GM12878 (cell line): ENCODE measurements around the gene MRTFA. TPM values are rescaled to one million over a fixed set of nuclear protein-coding genes. Genes with fewer than 3 reads are reported as not detected.

Source experiments
- ATAC-seq: fragments of 200-7000 bp; cut with Tn5 transposase; 3 replicates; pipeline ENCODE4 v1.9.1; 2020; ENCODE audit warnings: mild to moderate bottlenecking, moderate library complexity
- BruUV-seq: library from RNA; stranded (reverse); fragments of 400-500 nt; replicated peaks from 2 replicates; lab custom pipeline; 2021; lab: Mats Ljungman, UMichigan
- CTCF ChIA-PET: fragments of 300-600 bp; sonication (Branson Sonifier 250); formaldehyde crosslinking; extraction: SDS; loops from one replicate; lab custom pipeline; 2021; ENCODE audit warnings: inconsistent platforms; lab: Yijun Ruan, JAX
- POLR2A ChIA-PET: fragments of 350-600 bp; formaldehyde crosslinking; extraction: SDS; loops from one replicate; lab custom pipeline; 2021; ENCODE audit warnings: inconsistent platforms; lab: Charles Lee
- RAD21 ChIA-PET: fragments of 300-600 bp; sonication (Branson Sonifier 250); formaldehyde crosslinking; loops from one replicate; lab custom pipeline; 2023; ENCODE audit warnings: antibody characterized with exemption; ENCODE audit not compliant: unreplicated experiment; lab: Charles Lee
- SMC1A ChIA-PET: fragments of 300-600 bp; sonication (Branson Sonifier 250); formaldehyde crosslinking; loops from one replicate; lab custom pipeline; 2023; ENCODE audit not compliant: unreplicated experiment, uncharacterized antibody; lab: Charles Lee
- DNase-seq: peaks from one replicate; pipeline ENCODE4 v3.0.0-alpha.2; 2011; ENCODE audit warnings: low read depth, low spot score
- FAIRE-seq: peaks from 3 replicates; lab custom pipeline; 2011; peaks lifted over from hg19 to GRCh38; lab: Jason Lieb, UNC
- H2AFZ ChIP-seq: 2 replicates; pipeline ENCODE4 v1.6.0; 2011; ENCODE audit warnings: low read depth, low read length, control low read depth; ENCODE audit not compliant: control insufficient read depth
- H3K27ac ChIP-seq: 2 replicates; pipeline ENCODE4 v1.5.1; 2011; ENCODE audit warnings: control low read depth; ENCODE audit not compliant: control insufficient read depth, insufficient read depth
- H3K27me3 ChIP-seq, 2 experiments: replicated peaks in 1 of 2; 2 replicates each; pipeline versions ENCODE4 v1.6.0 to v1.6.1; 2011; ENCODE audit warnings: low read length in 1 of 2; ENCODE audit not compliant: control insufficient read depth in 2 of 2, insufficient read depth in 2 of 2
- H3K36me3 ChIP-seq, 2 experiments: 2 replicates each; pipeline ENCODE4 v1.5.1; 2011; ENCODE audit warnings: low read length in 1 of 2; ENCODE audit not compliant: control insufficient read depth in 2 of 2, insufficient read depth in 2 of 2
- H3K4me1 ChIP-seq: 2 replicates; pipeline ENCODE4 v1.6.1; 2011; ENCODE audit warnings: mild to moderate bottlenecking, low read length, moderate library complexity, mixed read lengths; ENCODE audit not compliant: control insufficient read depth, insufficient read depth
- H3K4me2 ChIP-seq: 2 replicates; pipeline ENCODE4 v1.6.0; 2011; ENCODE audit warnings: control low read depth; ENCODE audit not compliant: control insufficient read depth, insufficient read depth
- H3K4me3 ChIP-seq: fragments of 200-600 bp; sonication (generic); 2 replicates; pipeline ENCODE4 v1.5.1; 2016
- H3K79me2 ChIP-seq: 2 replicates; pipeline ENCODE4 v1.6.0; 2011; ENCODE audit warnings: low read length; ENCODE audit not compliant: control insufficient read depth, insufficient read depth
- H3K9ac ChIP-seq: 2 replicates; pipeline ENCODE4 v1.8.0; 2011; ENCODE audit warnings: low read length, control low read depth, mixed read lengths; ENCODE audit not compliant: control insufficient read depth, insufficient read depth
- H3K9me3 ChIP-seq: replicated peaks from 3 replicates; pipeline ENCODE4 v1.5.1; 2011; ENCODE audit warnings: mild to moderate bottlenecking, low read length; ENCODE audit not compliant: control insufficient read depth, insufficient read depth
- H4K20me1 ChIP-seq: 2 replicates; pipeline ENCODE4 v1.6.0; 2011; ENCODE audit not compliant: control insufficient read depth, insufficient read depth
- JUNB ChIP-seq: IDR thresholded peaks from 2 replicates; pipeline ENCODE4 v1.6.1; 2016; ENCODE audit warnings: antibody characterized with exemption, mild to moderate bottlenecking
- MYB ChIP-seq: fragments of 150-350 bp; IDR thresholded peaks from 2 replicates; pipeline ENCODE4 v1.6.1; 2014; ENCODE audit warnings: mild to moderate bottlenecking, low read depth, low read length, borderline replicate concordance
- NFIC ChIP-seq: IDR thresholded peaks from 2 replicates; pipeline ENCODE4 v1.6.1; 2012; ENCODE audit warnings: low read depth, mild to moderate bottlenecking, inconsistent platforms, low read length, moderate library complexity
- POU2F2 ChIP-seq: IDR thresholded peaks from 3 replicates; pipeline ENCODE4 v1.6.1; 2011; ENCODE audit warnings: low read depth, mild to moderate bottlenecking, low read length, borderline replicate concordance
- RAD51 ChIP-seq: fragments of 450-650 bp; IDR thresholded peaks from 2 replicates; pipeline ENCODE4 v1.6.1; 2016; ENCODE audit warnings: moderate library complexity, mild to moderate bottlenecking, inconsistent platforms
- RCOR1 ChIP-seq: conservative IDR thresholded peaks from 2 replicates; pipeline ENCODE4 v1.6.1; 2012; ENCODE audit warnings: low read depth, low read length, improper control_type of control experiment
- RUNX3 ChIP-seq: IDR thresholded peaks from 2 replicates; pipeline ENCODE4 v1.6.1; 2012; ENCODE audit warnings: low read length, inconsistent platforms
- SIX5 ChIP-seq: IDR thresholded peaks from 2 replicates; pipeline ENCODE4 v1.6.1; 2011; ENCODE audit warnings: mild to moderate bottlenecking, low read depth, low read length, moderate library complexity; ENCODE audit not compliant: severe bottlenecking
- WGBS: methylation state at CpG from one replicate; pipeline ENCODE4 v1.1.6; 2016; ENCODE audit warnings: low lambda C conversion rate; ENCODE audit not compliant: insufficient replicate concordance, insufficient coverage; ENCODE audit errors: missing lambda C conversion rate; 5-methylcytosine and 5-hydroxymethylcytosine counted together
- in situ Hi-C: fragments of 300-500 bp; cut with MboI; formaldehyde crosslinking; loops from 9 replicates; pipeline ENCODE4 v1.14.3; 2018; ENCODE audit warnings: mixed read lengths
- intact Hi-C: fragments of 100-400 bp; cut with micrococcal nuclease; formaldehyde crosslinking; loops from one replicate; pipeline ENCODE4 v1.14.2; 2022; ENCODE audit not compliant: unreplicated experiment
- polyA plus RNA-seq, 11 experiments: library from polyadenylated mRNA; depleted of rRNA in 4 of 11; unstranded in 6 of 11; stranded (reverse) in 5 of 11; fragments of >200 nt; fragmentation: Nextera tagmentation in 4 of 11; fragmentation: Illumina TruSeq in 1 of 11; extraction: Ambion mirVana in 4 of 11; extraction: Trizol in 1 of 11; gene quantifications; 1 replicate in 1 of 11; 2 replicates in 10 of 11; pipeline versions ENCODE4 v1.2.1 to v1.2.3, GENCODE V29; 2011 to 2016; ENCODE audit warnings: inconsistent platforms in 2 of 11, missing spikeins in 2 of 11, low read depth in 1 of 11
- total RNA-seq, 4 experiments: library from RNA; depleted of rRNA in 3 of 4; stranded (reverse); fragments of >200 nt in 3 of 4; fragmentation: Illumina TruSeq in 1 of 4; extraction: Trizol in 1 of 4; gene quantifications; 2 replicates each; pipeline versions ENCODE4 v1.2.1 to v1.2.3, GENCODE V29; 2013 to 2021
- TF ChIP-seq, protein P1 (sequence below): IDR thresholded peaks from 2 replicates; pipeline ENCODE4 v1.6.1; 2012; ENCODE audit warnings: low read length, inconsistent platforms

The MRTFA gene
- total and polyA plus RNA-seq, 10 of the 15 experiments (the other 5 are each of a cell fraction or from before 2014, with no cell fraction given): 2.0 to 63.9 (median 17.9) TPM

DNA sequence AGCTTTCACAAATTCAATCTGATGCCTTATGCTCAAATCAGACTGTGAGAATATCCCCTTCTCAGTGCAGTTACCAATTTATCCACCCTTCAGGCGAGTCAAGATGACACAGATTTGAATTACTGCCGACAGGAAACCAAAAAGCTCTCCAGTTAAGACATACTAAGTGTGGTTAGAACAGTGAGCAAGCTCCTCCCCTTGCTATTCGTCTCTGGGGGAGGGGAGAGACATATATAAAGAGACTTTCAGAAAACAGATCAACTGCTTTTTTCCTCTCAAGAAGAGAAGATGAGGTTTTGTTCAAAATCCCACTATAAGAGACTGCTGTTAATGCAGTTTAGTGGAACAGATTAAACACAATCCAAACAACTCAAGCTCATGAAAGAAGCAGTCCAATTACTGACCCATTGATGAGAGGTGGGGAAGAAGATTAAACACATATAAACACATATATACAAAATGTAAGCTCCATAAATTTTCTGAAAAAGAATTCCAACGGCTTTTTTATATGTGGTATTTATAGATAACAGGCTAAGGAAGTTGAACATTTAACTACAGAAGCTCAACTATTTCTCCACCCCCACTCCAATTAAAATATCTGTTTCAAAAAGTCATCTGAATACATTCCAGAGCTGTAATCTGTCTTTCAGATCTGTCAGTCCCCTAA lies 102.7 kb downstream of the MRTFA start (continued):
- TF ChIP-seq, protein P1, sequence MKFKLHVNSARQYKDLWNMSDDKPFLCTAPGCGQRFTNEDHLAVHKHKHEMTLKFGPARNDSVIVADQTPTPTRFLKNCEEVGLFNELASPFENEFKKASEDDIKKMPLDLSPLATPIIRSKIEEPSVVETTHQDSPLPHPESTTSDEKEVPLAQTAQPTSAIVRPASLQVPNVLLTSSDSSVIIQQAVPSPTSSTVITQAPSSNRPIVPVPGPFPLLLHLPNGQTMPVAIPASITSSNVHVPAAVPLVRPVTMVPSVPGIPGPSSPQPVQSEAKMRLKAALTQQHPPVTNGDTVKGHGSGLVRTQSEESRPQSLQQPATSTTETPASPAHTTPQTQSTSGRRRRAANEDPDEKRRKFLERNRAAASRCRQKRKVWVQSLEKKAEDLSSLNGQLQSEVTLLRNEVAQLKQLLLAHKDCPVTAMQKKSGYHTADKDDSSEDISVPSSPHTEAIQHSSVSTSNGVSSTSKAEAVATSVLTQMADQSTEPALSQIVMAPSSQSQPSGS: 0 out of 2 replicates have a peak, but pooled peaks have one; percentile 34
- no peak for TF ChIP-seq RAD51

DNA sequence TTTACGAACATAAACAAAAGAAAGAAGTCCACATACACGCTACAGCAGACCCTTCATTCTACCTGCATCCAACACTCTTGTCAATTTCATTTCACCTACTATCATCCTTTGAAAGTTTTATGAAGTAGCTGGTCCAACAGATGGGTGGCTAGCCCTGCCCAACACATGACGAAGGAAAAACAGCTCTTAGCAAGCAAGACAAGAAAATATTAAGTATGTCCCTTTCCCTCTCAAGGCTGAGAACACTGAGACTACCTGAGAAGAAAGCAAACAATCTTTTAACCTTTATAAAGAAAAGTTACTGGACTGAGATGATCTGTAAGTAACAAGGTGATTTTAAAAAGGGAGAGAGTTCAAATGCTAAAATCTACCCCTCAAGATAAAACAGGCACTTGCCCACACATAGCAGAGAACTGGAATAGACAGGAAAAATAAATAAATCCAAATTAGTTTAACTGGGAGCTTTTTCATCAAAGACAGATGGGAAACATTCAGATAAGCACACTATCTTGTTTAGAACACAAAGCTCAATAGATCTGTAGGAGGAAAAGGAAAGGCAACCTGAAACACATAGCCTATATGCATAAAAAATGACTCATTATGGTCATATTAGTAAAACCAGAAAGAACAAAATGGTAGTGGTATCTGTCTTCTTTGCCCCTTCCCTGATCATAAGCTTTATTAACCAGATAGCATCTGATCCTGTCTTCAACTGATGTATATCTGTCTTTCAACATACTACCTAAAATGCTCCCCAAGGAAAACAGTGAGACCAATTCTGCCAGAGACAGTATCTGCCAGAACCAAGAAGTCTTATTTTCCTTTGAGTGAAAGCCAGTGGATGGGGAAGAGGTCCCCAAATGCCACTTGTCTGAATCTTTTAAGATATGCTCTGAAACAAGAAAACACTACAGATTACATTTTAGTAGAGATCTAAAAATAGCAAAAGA lies 104.3 kb downstream of the MRTFA start:
- no peaks in the 10 kb centered on the region for H3K9me3 ChIP-seq
- peaks cover 50% of the 10 kb centered on the region for H3K79me2 ChIP-seq
- in situ Hi-C loops: no loop called here
- no peaks in the 10 kb centered on the region for H3K36me3 ChIP-seq
- H4K20me1 ChIP-seq: no peaks in the 10 kb centered on the region
- H3K4me1 ChIP-seq: peaks cover 21% of the 10 kb centered on the region
- CTCF ChIA-PET: interaction anchor here (0.7 to 13.0 kb wide), 15 partner anchors 7 to 115 kb away, joined by 3 to 339 read pairs (median 8); partner anchors contain the start of gene MRTFA
- intact Hi-C loops: loop anchor here (2.0 to 5.0 kb wide), 2 partner anchors 60 to 105 kb away; partner anchors contain the start of gene MRTFA
- FAIRE-seq: no peak
- RAD21 ChIA-PET: interaction anchor here (0.5 to 6.4 kb wide), 15 partner anchors 7 to 1439 kb away, joined by 3 to 52 read pairs (median 5); partner anchors contain the start of gene MRTFA
- H3K27me3 ChIP-seq: no peaks in the 10 kb centered on the region
- H3K27ac ChIP-seq: peak overlapping the region; percentile 75
- TF ChIP-seq POU2F2: peak; percentile 77; the same call in 1 of the 3 replicates
- TF ChIP-seq MYB: no peak
- TF ChIP-seq NFIC: peak; percentile 29; the same call in 1 of the 2 replicates
- TF ChIP-seq RCOR1: no peak
- TF ChIP-seq SIX5: no peak
- TF ChIP-seq RUNX3: peak; percentile 60
- TF ChIP-seq, protein P1: 0 out of 2 replicates have a peak, but pooled peaks have one; percentile 19
- peak; percentile 44; the same call in 1 of the 2 replicates for TF ChIP-seq JUNB
- H3K4me3 ChIP-seq: peak overlapping the region; percentile 76
- H3K9ac ChIP-seq: peak overlapping the region; percentile 54
- POLR2A ChIA-PET: interaction anchor here (0.6 to 5.2 kb wide), 12 partner anchors 9 to 115 kb away, joined by 3 to 26 read pairs (median 4); partner anchors contain the start of gene MRTFA
- H2AFZ ChIP-seq: no peak overlapping the region
- peak overlapping the region; percentile 94 for H3K4me2 ChIP-seq
- no TSS peak for BruUV-seq
- SMC1A ChIA-PET: interaction anchor here (0.7 to 11.9 kb wide), 19 partner anchors 8 to 578 kb away, joined by 3 to 248 read pairs (median 6); partner anchors contain the start of gene MRTFA
- ATAC-seq: peak; percentile 52
- 15% methylated on average over 3 of the region's 3 CpGs for WGBS
- no peak for DNase-seq
